ENCODE measurements around the gene UGT1A5. TPM values are rescaled to one million over a fixed set of nuclear protein-coding genes. Genes with fewer than 3 reads are reported as not detected.

The UGT1A5 gene
- polyA plus RNA-seq, 1 donor from 2014 or later: not detected

DNA sequence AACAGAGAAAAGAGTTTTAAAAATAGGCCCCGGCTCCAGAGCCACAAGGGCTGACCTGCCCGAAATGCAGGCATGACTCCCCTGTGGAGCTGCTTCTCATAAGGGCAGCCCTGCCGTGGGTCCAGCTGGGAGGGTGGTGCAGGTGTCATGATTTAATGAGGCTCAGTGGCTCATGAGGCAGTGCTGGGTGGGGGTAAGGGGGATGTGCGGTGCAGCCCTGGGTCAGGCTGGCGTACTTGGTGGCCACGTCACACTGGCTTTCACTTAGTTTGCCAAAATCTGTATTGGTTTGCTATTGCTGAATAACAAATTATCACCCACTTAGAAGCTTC, 108.0 kb downstream of the UGT1A5 start:
- Histone ChIP-seq H3F3A (ENCODE audit: insufficient read depth, low read length, poor library complexity, severe bottlenecking) (no peaks in the 10 kb centered on the region), H3K36me3 (ENCODE audit: insufficient read depth, low read length) (no peaks in the 10 kb centered on the region), H3K27ac (ENCODE audit: low read length) (no peak overlapping the region), H4K20me1 (ENCODE audit: insufficient read depth) (no peaks in the 10 kb centered on the region), H3K4me2 (ENCODE audit: low read length) (no peak overlapping the region), H2AFZ (ENCODE audit: low read depth, low read length) (no peak overlapping the region), H3K9me3 (ENCODE audit: low read length) (no peaks in the 10 kb centered on the region), H3K4me3 (ENCODE audit: low read length) (no peak overlapping the region), H3K9ac (ENCODE audit: low read length) (no peak overlapping the region), H3K27me3 (ENCODE audit: insufficient read depth, low read depth, low read length) (no peaks in the 10 kb centered on the region), H3K9me2 (ENCODE audit: insufficient read depth, low read length) (no peaks in the 10 kb centered on the region), H3K79me2 (replicated peaks; ENCODE audit: insufficient read depth, low read length) (no peaks in the 10 kb centered on the region)
- TF ChIP-seq SMC3 (conservative IDR thresholded peaks at IDR 0.05; ENCODE audit: poor library complexity): no peak
- TF ChIP-seq, protein P1, sequence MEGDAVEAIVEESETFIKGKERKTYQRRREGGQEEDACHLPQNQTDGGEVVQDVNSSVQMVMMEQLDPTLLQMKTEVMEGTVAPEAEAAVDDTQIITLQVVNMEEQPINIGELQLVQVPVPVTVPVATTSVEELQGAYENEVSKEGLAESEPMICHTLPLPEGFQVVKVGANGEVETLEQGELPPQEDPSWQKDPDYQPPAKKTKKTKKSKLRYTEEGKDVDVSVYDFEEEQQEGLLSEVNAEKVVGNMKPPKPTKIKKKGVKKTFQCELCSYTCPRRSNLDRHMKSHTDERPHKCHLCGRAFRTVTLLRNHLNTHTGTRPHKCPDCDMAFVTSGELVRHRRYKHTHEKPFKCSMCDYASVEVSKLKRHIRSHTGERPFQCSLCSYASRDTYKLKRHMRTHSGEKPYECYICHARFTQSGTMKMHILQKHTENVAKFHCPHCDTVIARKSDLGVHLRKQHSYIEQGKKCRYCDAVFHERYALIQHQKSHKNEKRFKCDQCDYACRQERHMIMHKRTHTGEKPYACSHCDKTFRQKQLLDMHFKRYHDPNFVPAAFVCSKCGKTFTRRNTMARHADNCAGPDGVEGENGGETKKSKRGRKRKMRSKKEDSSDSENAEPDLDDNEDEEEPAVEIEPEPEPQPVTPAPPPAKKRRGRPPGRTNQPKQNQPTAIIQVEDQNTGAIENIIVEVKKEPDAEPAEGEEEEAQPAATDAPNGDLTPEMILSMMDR (IDR thresholded peaks at IDR 0.05; ENCODE audit: poor library complexity, severe bottlenecking): no peak
- TF ChIP-seq, protein P2, sequence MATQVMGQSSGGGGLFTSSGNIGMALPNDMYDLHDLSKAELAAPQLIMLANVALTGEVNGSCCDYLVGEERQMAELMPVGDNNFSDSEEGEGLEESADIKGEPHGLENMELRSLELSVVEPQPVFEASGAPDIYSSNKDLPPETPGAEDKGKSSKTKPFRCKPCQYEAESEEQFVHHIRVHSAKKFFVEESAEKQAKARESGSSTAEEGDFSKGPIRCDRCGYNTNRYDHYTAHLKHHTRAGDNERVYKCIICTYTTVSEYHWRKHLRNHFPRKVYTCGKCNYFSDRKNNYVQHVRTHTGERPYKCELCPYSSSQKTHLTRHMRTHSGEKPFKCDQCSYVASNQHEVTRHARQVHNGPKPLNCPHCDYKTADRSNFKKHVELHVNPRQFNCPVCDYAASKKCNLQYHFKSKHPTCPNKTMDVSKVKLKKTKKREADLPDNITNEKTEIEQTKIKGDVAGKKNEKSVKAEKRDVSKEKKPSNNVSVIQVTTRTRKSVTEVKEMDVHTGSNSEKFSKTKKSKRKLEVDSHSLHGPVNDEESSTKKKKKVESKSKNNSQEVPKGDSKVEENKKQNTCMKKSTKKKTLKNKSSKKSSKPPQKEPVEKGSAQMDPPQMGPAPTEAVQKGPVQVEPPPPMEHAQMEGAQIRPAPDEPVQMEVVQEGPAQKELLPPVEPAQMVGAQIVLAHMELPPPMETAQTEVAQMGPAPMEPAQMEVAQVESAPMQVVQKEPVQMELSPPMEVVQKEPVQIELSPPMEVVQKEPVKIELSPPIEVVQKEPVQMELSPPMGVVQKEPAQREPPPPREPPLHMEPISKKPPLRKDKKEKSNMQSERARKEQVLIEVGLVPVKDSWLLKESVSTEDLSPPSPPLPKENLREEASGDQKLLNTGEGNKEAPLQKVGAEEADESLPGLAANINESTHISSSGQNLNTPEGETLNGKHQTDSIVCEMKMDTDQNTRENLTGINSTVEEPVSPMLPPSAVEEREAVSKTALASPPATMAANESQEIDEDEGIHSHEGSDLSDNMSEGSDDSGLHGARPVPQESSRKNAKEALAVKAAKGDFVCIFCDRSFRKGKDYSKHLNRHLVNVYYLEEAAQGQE (IDR thresholded peaks at IDR 0.05; ENCODE audit: borderline replicate concordance): no peak

DNA sequence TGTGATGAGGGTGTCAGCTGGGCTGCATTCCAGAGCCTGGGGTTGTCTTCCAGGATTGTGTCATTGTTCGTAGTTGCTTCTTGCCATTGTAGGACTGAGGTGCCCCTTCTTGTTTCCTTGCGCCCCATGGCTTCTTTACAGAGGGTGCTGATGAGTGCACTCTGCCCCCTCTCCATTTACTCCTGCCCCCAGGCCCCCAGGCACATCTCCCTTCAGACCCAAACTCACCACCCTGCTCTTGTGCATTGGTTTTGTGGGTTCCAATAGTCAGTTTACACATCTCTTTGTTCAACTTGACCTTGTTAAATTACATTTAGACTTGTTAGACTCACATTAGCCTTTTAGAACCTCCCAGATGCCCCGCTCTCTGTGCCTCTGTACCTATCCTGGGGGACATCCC, 108.5 kb downstream of the UGT1A5 start:
- Histone ChIP-seq H3F3A (ENCODE audit: insufficient read depth, low read length, poor library complexity, severe bottlenecking) (no peaks in the 10 kb centered on the region), H3K4me2 (ENCODE audit: low read length) (no peak overlapping the region), H4K20me1 (ENCODE audit: insufficient read depth) (no peaks in the 10 kb centered on the region), H3K9ac (ENCODE audit: low read length) (no peak overlapping the region), H3K4me3 (ENCODE audit: low read length) (no peak overlapping the region), H3K9me3 (ENCODE audit: low read length) (no peaks in the 10 kb centered on the region), H3K27ac (ENCODE audit: low read length) (no peak overlapping the region), H3K27me3 (ENCODE audit: insufficient read depth, low read depth, low read length) (no peaks in the 10 kb centered on the region), H3K79me2 (replicated peaks; ENCODE audit: insufficient read depth, low read length) (no peaks in the 10 kb centered on the region), H3K9me2 (ENCODE audit: insufficient read depth, low read length) (no peaks in the 10 kb centered on the region), H3K36me3 (ENCODE audit: insufficient read depth, low read length) (no peaks in the 10 kb centered on the region), H2AFZ (ENCODE audit: low read depth, low read length) (no peak overlapping the region)
- TF ChIP-seq POLR2AphosphoS5 (IDR thresholded peaks at IDR 0.05) (no peak), MXI1 (conservative IDR thresholded peaks at IDR 0.05; ENCODE audit: poor library complexity, severe bottlenecking) (no peak), RAD21 (conservative IDR thresholded peaks at IDR 0.05) (no peak), SMC3 (conservative IDR thresholded peaks at IDR 0.05; ENCODE audit: poor library complexity) (no peak), EP300 (conservative IDR thresholded peaks at IDR 0.05; ENCODE audit: poor library complexity, severe bottlenecking) (no peak), EZH2 (IDR thresholded peaks at IDR 0.05; ENCODE audit: borderline replicate concordance, insufficient read depth, low read length, poor library complexity, severe bottlenecking) (no peak), TAF1 (IDR thresholded peaks at IDR 0.05; ENCODE audit: low read depth) (no peak)
- TF ChIP-seq, protein P2 (IDR thresholded peaks at IDR 0.05; ENCODE audit: borderline replicate concordance): no peak
- TF ChIP-seq, protein P1 (IDR thresholded peaks at IDR 0.05; ENCODE audit: poor library complexity, severe bottlenecking): no peak

All from neural cell (in vitro differentiated cells).